Activated CD4-positive, alpha-beta T cell treated with anti-CD3 and anti-CD28 coated beads for 1 hour (primary cell): ENCODE data around the gene DAP.

ENCODE experiments used
- DNase-seq: peaks from one replicate; pipeline ENCODE4 v3.0.0-alpha.2; 2020

The DAP gene

DNA sequence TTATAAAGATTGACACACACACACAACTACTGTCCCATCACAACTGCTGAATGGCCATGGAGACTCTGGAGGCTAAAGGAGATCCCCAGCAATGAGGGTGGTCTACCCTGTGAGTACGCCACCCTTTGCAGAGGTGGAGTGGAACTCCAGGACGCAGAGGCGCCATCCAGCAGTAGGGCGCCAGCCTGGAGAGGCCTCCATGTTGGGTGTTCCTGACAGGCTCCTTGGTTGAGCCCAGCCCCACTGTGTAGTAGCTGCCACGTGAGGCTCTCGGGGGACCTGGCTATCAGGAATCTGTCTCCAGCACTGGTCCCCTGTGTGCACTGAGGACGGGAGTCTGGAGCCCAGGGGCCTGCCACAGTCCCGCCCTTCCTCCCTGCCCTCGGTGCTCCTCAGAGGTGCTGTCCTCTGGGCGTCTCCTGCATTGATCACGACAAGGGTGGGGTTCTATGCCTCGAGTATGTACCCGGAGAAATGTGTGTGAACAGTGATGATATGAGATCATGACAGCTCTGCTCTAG, 72.3 kb downstream of the DAP start:
- no peak for DNase-seq

GRCh38 chr5:10686890-10687289, 74.1 kb downstream of the DAP start:
- no peak for DNase-seq

- DNase-seq: no peak
Measured at GRCh38 chr5:10685115-10685521, 75.9 kb downstream of the DAP start.

GRCh38 chr5:10684303-10685086, 76.5 kb downstream of the DAP start:
- no peak for DNase-seq

GRCh38 chr5:10682801-10683525, 78.1 kb downstream of the DAP start:
- no peak for DNase-seq

DNA sequence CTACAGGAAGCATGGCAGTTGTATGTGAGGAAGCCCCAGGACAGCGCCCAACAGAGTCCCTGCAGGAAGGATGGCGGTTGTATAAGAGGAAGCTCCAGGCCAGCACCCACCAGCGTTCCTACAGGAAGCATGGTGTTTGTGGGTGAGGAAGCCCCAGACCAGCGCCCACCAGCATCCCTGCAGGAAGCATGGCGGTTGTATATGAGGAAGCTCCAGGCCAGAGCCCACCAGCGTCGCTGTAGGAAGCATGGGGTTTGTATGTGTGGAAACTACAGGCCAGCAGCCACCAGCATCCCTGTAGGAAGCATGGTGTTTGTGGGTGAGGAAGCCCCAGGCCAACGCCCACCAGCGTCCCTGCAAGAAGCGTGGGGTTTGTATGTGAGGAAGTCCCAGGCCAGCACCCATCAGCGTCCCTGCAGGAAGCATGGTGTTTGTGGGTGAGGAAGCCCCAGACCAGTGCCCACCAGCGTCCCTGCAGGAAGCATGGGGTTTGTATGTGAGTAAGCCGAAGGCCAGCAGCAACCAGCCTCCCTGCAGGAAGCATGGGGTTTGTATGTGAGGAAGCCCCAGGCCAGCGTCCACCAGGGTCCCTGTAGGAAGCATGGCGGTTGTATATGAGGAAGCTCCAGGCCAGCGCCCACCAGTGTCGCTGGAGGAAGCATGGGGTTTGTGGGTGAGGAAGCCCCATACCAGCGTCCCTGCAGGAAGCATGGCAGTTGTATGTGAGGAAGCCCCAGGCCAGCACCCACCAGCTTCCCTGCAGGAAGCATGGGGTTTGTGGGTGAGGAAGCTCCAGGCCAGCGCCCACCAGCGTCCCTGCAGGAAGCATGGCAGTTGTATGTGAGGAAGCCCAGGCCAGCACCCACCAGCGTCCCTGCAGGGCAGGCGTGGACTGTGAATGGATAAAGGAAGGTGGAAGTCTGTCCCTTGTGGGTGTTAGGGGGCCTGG, 79.0 kb downstream of the DAP start:
- DNase-seq: no peak

DNA sequence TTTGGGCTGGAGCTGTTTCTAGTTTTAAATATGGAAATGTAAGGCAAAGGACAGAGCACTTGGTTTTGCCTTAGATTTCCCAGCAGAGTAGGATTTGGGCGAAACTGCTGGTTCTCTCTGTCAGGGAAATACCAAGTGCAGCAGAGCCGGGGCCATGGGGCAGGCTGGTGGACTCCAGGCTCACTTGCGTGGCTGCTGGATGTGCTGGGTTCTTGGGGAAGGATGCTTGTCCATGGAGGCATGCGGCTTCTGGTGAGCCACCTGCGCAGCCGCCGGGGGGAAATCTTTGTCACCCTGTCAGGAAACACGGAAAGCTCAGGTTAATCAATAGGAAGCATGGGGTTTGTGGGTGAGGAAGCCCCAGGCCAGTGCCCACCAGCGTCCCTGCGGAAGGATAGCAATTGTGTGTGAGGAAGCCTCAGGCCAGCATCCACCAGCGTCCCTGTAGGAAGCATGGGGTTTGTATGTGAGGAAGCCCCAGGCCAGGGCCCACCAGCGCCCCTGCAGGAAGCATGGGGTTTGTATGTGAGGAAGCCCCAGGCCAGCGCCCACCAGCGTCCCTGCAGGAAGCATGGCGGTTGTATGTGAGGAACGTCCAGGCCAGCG, 80.1 kb downstream of the DAP start:
- DNase-seq: no peak

GRCh38 chr5:10679336-10679988, 81.6 kb downstream of the DAP start:
- DNase-seq: no peak

GRCh38 chr5:10678244-10678643, 82.8 kb downstream of the DAP start:
- DNase-seq: no peak

- DNase-seq: no peak
Measured at GRCh38 chr5:10677533-10677932, 83.5 kb downstream of the DAP start.

DNA sequence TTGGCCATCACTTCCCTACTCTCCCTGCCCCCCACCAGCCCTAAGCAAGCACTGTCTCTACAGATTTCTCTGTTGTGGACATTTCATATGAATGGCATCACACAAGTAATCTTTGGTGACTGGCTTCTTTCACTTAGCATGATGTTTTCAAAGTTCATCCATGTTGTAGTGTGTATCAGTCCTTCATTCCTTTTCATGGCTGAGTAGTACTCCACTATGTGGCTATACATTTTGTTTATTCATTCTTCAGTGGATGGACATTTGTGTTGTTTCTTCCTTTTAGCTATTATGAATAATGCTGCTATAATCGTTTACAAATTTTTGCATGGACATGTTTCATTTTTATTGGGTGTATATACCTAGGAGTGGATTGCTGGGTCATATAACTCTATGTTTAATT, 84.1 kb downstream of the DAP start:
- DNase-seq: no peak

- DNase-seq: no peak
Measured at GRCh38 chr5:10676224-10676623, 84.8 kb downstream of the DAP start.

GRCh38 chr5:10675177-10675700, 85.8 kb downstream of the DAP start:
- no peak for DNase-seq

DNA sequence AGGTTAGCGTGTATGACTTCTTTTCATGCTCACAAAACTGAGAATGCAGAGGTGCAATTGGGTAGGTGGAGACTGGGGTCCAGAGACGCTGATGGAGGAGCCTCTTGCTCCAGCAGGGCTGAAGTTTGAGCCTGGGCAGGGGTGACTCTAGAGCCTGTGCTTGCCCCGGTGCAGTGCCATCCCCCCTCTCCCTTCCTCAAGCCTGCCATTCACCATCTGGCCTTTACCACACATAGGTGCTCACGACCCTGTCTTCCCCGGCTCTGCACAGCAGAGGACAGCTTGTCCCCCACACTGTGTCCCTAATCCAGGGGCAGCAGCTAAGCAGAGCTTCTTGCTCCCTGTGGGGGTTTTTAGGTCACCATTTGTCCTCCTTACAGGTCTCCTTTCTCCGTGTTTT, 86.5 kb downstream of the DAP start:
- no peak for DNase-seq

DNA sequence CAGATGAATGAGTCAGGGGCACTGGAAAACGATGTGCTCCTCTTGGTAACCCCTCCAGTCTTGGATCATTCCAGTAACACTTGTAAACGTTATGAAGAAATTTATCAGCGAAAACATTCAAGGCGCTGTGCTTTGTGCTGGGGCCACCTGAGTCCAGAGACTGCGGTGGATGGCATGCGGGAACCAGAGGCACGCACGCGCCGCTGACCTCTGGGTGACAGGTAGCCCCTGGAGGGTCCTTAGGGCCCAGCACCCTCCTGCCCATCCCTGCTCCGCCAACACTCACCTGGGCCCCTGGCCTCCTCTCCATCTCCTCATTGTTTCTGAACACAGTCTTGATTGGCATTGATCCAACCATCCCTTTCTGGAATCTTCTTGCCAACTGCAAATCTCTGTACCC, 86.9 kb downstream of the DAP start:
- DNase-seq: no peak

- DNase-seq: no peak
Measured at GRCh38 chr5:10673407-10673806, 87.6 kb downstream of the DAP start.

DNA sequence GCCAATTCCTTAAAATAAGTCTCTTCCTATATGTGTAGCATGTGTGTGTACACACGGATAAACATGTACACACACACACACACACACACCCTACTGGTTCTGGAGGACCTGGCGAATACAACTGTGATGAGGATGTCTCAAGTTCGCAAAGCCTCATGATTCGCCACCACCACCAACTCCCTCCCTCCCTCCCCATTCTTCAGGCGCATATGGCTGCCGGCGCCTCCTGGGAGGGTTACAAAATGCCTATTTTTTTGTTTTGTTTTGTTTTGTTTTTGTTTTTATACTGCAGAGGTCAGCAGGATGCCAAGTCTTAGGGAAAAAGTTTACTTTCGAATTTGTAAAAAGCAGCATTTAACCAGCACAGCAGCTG, 88.0 kb downstream of the DAP start:
- DNase-seq: no peak

DNA sequence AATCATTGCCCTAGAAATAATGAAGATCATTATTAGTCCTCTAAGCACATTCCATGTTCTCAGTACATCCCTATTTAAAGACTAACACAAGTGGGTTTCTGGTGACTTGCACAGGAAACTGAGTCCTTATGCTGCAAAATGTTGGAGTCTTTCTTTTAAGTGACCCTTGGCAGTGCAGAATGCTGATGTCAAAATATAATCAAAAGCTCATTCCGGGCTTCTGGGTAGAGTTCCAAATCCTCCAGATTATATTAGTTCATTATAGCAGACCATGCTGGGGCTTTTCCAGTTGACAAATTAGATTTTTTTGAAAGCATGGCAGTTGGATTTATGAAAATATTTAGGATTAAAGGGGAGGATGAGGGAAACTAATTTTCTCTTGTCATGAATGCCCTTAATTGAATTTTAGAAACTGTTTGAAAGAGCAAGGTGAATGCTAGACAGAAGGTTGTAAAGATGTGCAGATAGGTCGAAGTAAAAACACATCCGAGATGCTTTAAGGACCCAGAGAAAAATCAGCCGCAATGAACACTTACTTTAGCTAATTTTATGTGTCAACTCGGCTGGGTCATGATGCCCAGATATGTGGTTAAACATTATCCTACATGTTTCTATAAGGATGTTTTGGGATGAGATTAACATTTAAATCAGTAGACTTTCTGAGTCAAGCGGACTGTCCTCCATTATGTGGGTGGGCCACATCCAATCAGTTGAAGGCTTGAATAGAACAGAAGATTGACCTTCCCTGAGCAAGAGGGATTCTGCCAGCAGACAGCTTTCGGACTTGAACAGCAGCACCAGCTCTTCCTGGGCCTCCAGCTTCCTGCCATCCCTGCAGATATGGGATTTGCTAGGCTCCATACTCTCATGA, 88.7 kb downstream of the DAP start:
- no peak for DNase-seq

- DNase-seq: no peak
Measured at GRCh38 chr5:10671041-10672008, 89.7 kb downstream of the DAP start.

GRCh38 chr5:10669983-10670382, 91.1 kb downstream of the DAP start:
- no peak for DNase-seq
